GM13976 (cell line): ENCODE results near the gene TCN1.
"Not testable (repeated sequence)": the region's sequence is repeated elsewhere in the genome, so short reads cannot be mapped to it uniquely, and the experiment has no call there.

Experiments used
- DNase-seq: peaks from one replicate; pipeline ENCODE4 v3.0.0; 2012; ENCODE audit warnings: low spot score
- CTCF ChIP-seq: IDR thresholded peaks from 2 replicates; pipeline ENCODE4 v1.5.1; 2012; ENCODE audit warnings: borderline replicate concordance, mild to moderate bottlenecking; ENCODE audit not compliant: insufficient read depth; ENCODE audit errors: extremely low read depth, missing control alignments, control extremely low read depth
- in situ Hi-C: fragments of 300-500 bp; cut with MboI; formaldehyde crosslinking; loops from one replicate; pipeline ENCODE4 v1.12.0; 2022; ENCODE audit warnings: low sequenced_read_pairs, mixed read lengths, inconsistent platforms; ENCODE audit not compliant: unreplicated experiment

TCN1 gene

DNA sequence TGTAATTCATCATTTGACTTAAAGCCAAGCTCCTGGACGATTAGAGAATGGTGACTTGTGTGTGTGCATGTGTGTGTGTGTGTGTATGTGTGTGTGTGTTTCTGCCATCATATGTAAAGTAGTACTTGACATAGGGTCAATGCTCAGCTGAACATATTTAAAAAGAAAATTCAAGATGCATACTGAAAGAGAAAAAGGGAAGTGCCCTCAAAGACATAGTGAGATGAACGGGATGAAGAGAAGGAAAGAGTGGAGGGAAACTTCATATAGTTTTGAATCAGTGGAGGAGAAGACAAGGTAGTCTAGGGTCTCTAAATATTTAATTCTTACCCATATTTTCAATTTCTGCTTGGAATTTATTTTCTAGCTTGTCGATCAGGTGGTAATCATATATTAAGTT lies 4.0 kb downstream of the TCN1 start:
- no peak for TF ChIP-seq CTCF
- in situ Hi-C loops = no loop called here
- no peak for DNase-seq

DNA sequence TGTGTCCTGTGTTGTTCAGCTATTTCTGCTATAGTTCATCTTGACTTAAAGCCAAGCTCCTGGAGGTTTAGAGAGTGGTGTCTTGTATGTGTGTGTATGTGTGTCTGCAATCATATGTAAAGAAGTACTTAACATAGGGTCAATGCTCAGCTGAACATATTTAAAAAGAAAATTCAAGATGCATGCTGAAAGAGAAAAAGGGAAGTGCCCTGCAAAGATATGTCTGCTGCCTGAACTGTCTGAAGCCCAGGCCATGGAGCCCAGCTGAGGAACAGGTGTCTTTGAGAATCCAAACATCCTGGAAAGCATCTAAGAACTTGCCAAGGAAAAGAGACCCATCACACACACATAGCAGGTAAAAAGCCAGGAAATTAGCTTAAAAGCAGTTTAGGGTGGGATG lies 6.6 kb downstream of the TCN1 start:
- DNase-seq = no peak
- in situ Hi-C loops = no loop called here
- no peak for TF ChIP-seq CTCF

GRCh38 chr11:59857439-59858434 lies 8.6 kb downstream of the TCN1 start:
- TF ChIP-seq CTCF = no peak
- DNase-seq = no peak
- in situ Hi-C loops = no loop called here

- no peak for DNase-seq
- no peak for TF ChIP-seq CTCF
- in situ Hi-C loops = no loop called here
Measured at GRCh38 chr11:59854871-59855270, 11.4 kb downstream of the TCN1 start.

DNA sequence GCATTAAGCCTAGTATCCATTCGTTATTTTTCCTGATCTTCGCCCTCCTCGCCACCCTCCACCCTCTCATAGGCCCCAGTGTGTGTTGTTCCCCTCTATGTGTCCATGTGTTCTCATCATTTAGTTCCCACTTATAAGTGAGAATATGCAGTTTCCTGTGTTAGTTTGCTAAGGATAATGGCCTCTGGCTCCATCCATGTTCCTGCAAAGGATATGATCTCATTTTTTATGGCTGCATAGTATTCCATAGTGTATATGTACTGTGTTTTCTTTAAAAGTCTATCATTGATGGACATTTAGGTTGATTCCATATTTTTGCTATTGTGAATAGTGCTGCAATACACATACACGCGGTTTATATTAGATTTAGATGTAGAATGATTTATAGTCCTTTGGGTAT lies 14.9 kb downstream of the TCN1 start:
- in situ Hi-C loops, DNase-seq: not testable (repeated sequence)

DNA sequence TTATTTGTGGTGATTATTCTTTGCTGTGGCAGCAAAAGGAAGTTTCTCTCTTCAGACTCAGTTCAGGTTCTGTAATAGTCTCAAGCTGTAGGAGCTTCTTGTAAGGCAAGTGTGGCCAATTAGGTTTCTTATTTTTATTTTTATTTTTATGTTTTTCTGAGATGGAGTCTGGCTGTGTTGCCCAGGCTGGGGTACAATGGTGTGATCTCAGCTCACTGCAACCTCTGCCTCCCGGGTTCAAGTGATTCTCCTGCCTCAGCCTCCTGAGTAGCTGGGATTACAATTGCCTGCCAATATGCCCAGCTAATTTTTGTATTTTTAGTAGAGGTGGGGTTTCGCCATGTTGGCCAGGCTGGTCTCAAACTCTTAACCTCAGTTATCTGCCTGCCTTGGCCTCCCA lies 16.7 kb downstream of the TCN1 start:
- in situ Hi-C loops, DNase-seq: not testable (repeated sequence)

- DNase-seq = no peak
- in situ Hi-C loops = no loop called here
Measured at GRCh38 chr11:59849129-59849528, 17.2 kb downstream of the TCN1 start.

DNA sequence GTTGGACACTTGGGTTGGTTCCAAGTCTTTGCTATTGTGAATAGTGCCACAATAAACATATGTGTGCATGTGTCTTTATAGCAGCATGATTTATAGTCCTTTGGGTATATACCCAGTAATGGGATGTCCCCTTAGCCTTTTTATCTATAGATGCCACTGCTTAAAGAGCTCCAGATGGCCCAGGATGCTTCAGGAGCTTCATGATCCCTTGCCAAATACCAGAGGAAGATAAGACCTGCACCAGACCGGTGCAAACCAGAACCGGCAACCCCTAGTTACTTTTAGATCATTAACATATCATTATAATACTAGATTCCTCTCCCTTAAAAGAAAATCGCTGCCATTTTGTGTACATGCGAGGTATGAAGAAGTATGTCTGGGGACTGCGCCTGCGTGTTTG lies 17.8 kb downstream of the TCN1 start:
- DNase-seq, in situ Hi-C loops: not testable (repeated sequence)

More at GRCh38 chr11:59849129-59849528, 17.2 kb downstream of the TCN1 start:
- TF ChIP-seq CTCF = no peak
